GM12872 (cell line): ENCODE data around the gene ROCK1.

Experiments
- TF ChIP-seq, protein P1 (sequence below): IDR thresholded peaks from 3 replicates; pipeline ENCODE4 v1.5.1; 2011; ENCODE audit warnings: low read depth, mild to moderate bottlenecking, low read length, moderate library complexity; ENCODE audit not compliant: insufficient read depth

The ROCK1 gene

DNA sequence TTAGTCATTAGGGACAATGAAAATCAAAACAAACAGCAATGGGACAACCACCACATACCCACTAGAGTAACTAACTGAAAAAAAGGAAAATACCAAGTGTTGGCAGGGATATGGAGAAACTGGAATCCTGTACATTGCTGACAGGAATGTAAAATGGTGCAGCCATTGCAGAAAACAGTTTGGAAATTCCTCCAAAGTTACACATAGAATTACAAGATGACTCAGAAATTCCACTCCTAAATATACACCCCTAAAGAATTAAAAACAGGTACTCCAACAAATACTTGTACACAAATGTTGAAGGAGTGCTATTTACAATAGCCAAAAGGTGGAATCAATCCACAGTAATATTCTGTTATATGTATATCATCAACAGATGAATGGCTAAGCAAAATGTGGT, 110.9 kb downstream of the ROCK1 start:
- TF ChIP-seq, protein P1, sequence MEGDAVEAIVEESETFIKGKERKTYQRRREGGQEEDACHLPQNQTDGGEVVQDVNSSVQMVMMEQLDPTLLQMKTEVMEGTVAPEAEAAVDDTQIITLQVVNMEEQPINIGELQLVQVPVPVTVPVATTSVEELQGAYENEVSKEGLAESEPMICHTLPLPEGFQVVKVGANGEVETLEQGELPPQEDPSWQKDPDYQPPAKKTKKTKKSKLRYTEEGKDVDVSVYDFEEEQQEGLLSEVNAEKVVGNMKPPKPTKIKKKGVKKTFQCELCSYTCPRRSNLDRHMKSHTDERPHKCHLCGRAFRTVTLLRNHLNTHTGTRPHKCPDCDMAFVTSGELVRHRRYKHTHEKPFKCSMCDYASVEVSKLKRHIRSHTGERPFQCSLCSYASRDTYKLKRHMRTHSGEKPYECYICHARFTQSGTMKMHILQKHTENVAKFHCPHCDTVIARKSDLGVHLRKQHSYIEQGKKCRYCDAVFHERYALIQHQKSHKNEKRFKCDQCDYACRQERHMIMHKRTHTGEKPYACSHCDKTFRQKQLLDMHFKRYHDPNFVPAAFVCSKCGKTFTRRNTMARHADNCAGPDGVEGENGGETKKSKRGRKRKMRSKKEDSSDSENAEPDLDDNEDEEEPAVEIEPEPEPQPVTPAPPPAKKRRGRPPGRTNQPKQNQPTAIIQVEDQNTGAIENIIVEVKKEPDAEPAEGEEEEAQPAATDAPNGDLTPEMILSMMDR = no peak

DNA sequence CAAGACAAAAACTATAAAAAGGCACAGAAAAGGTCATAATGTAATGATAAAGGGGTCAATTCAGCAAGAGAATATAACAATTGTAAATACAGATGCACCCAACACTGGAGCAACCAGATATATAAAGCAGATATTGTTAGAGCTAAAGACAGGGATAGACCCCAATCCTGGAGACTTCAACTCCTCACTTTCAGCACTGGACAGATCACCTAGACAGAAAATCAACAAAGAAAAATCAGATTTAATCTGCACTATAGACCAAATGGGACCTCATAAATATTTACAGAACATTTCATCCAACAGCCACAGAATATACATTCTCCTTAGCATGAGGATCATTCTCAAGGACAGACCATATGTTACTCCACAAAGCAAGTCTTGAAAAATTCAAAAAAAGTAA, 114.2 kb downstream of the ROCK1 start:
- TF ChIP-seq, protein P1 = no peak

DNA sequence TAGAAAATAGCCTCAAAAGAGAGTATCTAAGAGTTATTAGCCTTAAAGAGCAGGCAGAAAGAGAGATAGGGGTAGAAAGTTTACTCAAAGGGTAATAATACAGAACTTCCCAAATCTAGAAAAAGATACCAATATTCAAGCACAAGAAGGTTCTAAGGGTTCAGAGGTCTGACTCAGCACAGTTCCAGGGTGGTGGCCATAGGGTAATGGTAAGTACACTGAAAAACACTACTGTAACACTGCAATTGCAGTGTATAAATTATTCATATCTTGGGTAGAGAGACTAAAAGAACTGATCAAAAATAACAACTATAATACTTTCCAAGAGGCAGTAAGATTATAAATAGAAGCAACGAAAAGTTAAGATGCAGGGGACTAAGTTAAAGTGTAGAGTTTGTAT, 115.2 kb downstream of the ROCK1 start:
- TF ChIP-seq, protein P1 = no peak

DNA sequence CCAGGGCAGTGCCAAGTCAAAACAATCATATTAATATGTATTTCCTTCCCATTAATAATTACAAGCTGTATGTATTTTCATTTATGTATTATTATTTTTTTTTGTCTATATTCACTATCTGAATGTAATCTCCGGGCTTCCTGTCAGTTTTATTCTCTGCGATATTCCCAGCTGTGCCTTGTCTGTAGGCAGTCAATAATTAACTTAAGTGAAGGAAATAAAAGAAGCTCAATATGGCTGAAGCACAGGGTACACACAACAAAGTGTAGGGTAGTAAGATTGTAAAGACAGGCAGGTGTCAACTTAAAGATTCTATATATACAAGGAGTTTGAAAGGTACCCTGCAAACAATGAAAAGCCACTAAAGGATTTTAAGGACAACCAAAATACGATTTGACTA, 122.9 kb downstream of the ROCK1 start:
- TF ChIP-seq, protein P1 = no peak

DNA sequence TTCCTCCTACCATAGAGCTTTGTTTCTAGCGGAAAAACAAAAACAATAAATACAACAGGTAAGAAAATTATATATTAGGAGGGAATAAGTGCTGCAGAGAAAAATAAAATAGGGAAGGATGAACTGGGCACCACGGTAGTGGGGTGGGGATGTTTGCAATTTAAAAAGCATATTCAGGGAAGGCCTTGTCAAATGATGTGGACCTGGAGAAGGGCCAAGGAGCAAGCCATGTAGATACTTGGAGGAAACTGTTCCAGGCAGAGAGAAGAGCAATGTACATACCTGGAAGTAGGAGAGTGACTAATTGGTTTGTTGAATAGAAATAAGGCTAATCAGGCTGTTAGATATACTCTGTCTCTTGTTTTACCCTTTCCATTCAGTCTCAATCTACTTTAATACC, 136.5 kb downstream of the ROCK1 start:
- TF ChIP-seq, protein P1 = no peak

DNA sequence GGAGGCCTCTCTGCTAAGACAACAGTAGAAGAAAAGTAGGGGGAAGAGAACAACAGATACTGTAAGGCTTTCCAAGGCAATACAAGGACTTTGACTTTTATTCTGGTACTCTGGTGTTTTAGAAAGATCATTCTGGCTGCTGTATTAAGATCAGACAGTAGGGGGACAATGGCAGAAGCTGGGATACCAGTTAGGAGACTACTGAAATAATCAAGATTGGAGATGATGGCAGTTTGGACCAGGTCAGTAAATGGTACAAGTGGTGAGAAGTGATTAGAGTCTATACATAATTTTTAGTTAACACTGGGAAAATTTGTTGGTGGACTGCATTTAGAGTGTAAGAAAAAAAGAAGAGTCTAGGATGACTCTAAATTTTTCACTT, 139.7 kb downstream of the ROCK1 start:
- TF ChIP-seq, protein P1 = peak; percentile 59

DNA sequence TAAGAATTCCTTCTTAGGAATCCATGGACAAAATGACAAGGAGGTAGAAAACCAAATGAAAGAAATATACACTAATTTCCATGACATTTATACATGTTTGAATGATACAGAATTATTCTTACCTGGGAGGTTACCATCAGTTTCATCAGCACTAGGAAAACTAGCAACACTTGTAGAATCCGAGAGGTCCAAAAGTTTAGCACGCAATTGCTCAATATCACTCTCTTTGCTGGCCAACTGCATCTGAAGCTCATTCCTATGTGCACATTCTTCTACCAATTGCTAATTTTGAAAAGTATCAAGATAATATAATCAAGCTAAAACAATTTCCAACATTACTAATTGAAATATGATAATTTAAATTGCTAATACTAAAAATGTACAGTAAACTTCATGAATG, 144.8 kb downstream of the ROCK1 start:
- TF ChIP-seq, protein P1 = no peak

DNA sequence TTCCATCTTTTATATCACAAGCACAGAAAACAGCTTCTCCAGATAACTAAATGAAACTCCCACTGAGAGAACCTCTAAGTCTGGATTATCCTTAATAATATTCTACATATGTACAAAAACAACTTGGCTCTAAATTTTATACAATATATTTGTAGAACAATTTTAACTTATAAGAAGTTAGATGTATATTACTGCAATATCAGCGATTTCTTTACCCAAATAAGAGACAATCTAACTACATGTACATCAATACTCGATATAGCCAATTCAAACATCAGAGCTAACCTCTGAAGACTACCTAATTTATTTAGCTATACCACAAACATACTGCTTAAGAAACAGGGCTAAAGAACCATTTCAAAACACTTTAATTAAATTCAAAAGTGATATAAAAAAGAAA, 148.6 kb downstream of the ROCK1 start:
- TF ChIP-seq, protein P1 = no peak
